NOMO-1 treated with DMSO at 0.1 percent for 48 hours (cell line): Measurements from ENCODE around the gene CHGA.

ENCODE experiments used
- DNase-seq: peaks from one replicate; lab custom pipeline; 2025; ENCODE audit not compliant: unreplicated experiment; lab: John Stamatoyannopoulos, UW

CHGA gene

DNA sequence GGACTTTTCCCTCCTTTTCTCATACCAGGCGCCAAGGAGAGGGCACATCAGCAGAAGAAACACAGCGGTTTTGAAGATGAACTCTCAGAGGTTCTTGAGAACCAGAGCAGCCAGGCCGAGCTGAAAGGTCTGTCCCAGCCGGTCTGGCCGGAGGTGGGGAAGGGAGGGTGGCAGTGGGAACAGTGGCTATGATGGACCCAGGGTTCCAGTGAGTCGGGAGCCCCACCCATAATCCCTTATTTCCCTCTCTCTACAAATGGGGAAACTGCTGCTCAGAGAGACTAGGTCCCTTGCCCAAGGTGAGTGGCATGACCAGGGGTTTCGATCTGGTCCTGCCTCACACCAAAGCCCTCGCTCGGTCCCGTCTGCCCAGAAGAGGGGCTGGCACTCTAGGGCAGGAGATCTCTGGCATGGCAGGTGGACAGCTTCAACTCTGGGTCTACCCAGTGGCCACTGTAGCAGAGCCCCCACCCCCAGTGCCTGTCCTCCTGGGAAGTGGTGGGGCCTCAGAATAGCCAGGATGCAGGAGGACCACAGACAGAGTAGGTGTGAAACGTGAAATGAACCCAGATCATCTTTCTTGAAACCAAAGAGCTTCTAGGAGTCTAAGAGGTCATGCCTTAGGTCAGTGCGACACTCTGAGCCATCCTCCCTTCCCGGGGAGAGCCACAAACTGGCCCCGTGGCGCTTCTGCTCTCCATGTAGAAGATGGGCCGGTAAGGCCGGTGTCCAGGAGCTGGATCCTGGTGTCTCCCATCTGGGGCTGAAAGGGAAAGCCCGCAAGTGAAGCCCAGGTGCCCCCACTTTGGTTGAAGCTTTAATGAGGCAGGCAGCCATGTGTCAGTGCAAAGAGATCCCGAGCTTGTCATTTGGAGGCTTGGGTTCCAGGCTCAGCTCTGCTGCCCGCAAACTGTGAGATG, 7.0 kb downstream of the CHGA start:
- DNase-seq: no peak

DNA sequence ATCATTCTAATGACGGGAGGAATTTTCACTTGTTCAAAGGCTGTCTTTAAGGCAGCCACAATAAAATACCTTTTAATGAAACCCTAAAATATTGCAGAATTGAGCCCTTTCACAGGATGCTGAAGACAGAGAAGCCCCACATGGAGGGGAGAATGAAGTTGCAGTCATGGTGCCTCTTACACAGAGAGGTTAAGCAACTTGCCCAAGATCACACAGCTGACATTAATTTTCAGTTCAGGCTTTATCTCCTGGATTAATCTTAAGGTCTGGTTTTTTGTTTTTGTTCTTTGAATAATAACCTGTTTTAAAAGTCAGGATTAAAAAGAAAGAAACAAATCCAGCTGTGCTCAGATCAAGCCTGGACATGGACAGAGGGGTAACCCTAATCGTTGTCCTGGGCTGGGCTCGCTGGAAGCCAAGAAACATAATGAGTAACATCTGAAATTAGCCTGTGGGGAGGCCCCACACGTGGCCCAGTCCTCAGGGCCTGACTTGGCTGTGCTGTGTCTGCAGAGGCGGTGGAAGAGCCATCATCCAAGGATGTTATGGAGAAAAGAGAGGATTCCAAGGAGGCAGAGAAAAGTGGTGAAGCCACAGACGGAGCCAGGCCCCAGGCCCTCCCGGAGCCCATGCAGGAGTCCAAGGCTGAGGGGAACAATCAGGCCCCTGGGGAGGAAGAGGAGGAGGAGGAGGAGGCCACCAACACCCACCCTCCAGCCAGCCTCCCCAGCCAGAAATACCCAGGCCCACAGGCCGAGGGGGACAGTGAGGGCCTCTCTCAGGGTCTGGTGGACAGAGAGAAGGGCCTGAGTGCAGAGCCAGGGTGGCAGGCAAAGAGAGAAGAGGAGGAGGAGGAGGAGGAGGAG, 8.0 kb downstream of the CHGA start:
- DNase-seq: no peak

DNA sequence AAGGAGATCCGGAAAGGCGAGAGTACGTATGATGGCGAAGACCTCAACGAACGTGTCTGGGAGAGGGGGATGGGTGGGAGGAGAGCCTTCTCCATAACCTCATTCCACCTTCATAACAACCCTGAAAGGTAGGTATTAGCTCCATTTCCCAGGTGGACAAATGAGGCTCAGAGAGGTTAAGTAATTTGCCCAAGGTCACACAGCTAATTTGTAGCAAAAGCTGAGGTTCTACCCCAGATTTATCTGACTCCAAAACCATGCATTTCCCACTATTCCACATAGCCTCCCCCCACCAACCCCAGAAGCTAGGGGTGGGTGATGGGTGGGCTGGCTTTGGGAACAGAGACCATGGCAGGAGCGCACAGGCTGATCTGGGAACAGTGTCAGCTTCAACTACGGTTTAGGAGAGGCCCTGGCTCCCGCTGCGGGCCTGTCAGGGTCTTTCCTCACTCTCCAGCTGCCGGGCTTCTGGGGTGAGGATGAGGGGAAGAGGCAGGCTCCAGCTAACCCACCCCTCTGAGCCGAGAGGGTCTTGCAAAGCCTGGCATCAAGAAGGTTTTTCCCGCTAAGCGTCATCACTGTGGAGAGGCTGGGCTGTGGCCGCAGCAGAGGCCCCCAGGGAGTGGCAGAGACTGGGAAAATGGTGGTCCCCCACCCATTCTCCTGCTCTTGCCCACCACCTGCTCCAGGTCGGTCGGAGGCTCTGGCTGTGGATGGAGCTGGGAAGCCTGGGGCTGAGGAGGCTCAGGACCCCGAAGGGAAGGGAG, 8.9 kb downstream of the CHGA start:
- no peak for DNase-seq

DNA sequence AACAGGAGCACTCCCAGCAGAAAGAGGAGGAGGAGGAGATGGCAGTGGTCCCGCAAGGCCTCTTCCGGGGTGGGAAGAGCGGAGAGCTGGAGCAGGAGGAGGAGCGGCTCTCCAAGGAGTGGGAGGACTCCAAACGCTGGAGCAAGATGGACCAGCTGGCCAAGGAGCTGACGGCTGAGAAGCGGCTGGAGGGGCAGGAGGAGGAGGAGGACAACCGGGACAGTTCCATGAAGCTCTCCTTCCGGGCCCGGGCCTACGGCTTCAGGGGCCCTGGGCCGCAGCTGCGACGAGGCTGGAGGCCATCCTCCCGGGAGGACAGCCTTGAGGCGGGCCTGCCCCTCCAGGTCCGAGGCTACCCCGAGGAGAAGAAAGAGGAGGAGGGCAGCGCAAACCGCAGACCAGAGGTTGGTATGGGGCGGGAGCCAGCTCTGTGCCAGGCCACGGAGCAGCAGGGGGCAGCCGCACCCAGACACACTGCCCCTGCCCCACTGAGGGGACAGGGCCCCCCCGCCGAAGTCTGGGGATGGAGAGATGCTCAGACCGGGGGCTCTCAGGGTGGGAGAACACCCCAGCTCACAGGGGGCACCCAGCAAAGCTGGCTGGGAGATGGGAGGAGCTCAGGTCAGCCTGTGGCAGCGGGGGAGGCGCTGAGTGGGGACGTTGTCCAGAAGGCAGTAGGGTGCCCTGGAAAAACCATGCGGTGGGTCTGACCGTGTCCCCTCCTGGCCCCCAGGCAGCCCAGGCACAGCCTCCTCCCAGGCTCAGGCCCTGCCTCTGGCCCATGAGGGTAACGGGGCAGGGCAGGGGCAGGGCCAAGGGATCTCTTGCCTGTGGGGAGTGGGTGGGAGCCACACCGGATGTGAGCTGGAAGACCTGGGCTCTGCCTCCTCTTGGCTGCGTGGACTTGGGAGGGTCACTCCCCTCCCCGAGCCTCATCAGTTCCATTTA, 9.8 kb downstream of the CHGA start:
- DNase-seq: no peak

DNA sequence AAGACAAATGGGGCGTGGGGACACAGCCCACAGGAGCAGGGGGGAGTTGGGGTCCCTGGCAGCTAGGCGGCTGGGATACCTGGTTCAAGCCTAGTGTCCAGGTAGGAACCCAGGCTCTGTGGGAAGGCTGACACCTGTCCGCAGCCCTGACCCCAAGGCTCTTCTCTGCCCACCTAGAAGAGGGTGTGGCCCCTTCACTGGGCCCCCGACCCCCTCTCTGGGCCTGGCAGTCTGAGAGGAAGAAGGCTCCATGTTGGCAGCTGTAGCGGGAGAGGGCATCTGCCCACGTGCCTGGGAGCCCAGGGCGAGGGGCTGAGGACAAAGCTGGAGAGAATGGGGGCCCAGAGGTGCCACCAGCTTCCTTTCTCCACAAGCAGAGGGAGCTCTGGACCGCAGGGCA, 10.5 kb downstream of the CHGA start:
- DNase-seq: no peak

DNA sequence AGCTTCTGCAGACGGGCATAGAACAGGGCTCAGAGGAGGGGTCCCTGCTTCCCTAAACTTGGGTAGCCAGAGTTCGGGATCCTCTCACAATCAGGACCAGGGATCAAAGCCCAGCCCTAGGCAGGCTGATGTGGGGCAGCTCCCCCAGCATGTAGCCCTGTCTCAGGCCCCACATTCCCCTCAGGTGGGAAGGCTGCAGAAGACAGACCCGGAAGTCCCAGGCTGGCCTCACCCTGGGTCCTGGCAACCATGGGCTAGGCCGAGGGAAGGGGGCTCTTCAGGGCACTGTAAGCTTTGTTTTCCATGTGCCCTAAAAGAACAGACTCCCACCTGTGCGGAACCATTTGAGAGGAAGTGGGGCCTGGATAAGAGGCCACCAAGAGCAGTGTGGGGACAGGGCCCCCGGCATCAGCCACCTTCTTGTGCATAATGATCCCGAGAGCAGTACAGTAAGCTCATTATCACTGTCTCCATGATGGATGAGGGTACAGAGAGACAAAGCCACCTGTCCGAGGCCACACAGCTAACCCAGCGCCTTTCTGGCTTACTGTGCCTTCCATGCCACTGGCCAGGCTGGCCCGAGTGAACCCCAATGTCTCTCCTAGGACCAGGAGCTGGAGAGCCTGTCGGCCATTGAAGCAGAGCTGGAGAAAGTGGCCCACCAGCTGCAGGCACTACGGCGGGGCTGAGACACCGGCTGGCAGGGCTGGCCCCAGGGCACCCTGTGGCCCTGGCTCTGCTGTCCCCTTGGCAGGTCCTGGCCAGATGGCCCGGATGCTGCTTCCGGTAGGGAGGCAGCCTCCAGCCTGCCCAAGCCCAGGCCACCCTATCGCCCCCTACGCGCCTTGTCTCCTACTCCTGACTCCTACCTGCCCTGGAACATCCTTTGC, 11.5 kb downstream of the CHGA start:
- DNase-seq: no peak

DNA sequence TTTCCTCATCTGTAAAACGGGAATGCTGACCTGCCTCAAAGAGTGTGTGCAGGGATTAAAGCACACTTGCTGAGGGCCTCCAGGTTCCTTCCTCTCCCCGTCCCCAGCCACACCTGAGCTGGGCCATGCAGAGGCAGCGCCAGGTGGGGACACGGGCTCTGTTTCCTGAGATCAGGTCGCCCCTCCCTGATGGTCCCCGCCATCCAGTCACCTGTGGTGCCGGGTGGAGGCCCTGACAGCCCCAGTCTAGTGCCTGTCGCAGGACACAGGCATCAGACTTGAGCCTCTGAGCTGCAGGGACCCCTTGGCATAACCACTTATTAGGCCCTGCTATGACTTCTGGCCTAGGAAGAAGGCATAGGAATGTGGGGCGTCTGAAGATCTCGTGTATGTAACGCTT, 12.5 kb downstream of the CHGA start:
- DNase-seq: no peak

DNA sequence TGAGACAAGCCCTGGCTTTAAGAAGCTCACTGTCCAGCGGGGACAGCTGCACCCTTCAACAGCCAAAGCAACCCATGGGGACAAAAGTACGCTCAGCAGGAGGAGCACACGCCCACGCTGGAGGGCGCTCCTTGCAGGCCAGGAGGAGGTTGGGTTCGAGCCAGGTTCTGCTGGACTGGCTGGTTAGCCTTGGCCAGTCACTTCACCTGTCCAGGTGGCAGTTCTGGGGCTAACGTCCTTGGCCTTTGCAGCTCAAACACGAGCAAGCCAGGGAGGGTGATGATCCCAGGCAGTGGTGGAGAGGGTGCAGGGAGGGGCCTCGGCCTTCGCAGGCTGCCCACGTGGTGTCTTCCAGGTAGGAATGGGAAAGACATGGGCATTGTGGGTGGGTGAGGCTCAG, 13.1 kb downstream of the CHGA start:
- DNase-seq: no peak

DNA sequence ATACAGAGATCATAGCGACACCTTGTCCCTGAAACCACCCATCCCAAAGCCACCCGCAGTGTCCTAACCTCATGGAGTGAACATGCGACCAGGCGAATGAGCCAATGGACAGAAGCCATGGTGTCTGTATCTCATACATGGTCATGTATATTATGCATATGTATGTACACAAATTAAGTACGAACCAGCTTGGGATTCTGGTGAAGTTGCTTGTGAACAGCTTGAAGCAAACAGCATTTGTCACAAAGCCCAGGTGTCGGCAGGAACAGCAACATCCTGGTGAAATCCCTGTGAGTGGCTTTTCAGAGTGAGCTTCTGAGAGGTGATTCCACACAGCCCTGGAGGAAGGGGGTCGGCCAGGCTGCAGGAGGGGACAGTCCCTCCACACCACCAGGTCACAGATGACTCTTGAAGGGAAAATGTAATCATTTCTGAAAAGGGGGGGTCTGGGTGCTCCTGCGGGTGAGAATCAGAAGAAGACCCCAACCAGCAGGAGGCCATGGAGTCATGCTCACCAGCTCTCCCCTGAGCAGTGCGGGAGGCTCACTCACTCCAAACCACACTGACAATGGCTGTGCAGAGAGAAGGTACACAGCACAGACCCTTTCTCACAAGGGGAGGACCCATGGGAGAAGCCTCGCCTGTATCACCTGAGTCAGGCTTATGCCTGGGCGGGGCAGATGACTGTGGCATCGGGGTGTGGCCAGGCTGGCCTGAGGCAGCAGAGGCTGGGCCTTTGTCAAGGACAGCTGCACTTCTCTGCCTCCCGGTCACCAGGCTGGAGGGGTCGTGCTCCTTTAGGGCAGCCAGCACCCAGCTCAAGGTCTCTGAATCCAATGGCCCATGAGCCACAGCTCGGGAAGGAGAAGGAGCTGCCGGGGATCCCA, 14.3 kb downstream of the CHGA start:
- DNase-seq: no peak

DNA sequence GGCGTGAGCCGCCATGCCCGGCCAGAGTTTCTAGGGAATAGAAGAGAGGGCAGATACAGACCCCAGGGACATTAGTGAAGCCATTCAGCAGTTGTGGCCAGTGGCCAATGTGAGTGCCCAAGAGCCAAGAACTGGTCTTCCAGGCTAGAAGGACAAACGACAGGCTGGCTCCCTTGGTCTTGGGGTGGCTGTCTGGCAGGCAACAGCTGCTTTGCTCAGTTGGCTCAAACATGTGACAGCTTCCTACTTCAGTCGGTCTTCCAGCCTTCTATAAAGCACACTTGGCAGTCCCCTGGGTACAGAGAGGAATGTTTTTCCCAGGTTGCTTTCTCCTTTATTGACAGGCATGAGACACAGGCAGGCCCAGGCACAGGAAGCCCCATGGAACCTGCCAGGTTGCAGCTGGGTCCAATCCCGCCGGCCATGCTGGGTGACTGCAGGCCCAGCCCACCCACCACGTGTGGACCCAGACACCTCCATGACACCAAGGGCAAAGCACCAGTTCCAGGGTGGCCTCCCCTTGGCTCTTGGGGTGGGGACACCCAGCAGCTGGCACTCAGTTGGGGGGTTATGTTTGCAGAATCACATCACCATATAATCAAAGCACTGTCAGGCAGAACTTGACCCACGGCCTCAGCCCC, 15.4 kb downstream of the CHGA start:
- no peak for DNase-seq

DNA sequence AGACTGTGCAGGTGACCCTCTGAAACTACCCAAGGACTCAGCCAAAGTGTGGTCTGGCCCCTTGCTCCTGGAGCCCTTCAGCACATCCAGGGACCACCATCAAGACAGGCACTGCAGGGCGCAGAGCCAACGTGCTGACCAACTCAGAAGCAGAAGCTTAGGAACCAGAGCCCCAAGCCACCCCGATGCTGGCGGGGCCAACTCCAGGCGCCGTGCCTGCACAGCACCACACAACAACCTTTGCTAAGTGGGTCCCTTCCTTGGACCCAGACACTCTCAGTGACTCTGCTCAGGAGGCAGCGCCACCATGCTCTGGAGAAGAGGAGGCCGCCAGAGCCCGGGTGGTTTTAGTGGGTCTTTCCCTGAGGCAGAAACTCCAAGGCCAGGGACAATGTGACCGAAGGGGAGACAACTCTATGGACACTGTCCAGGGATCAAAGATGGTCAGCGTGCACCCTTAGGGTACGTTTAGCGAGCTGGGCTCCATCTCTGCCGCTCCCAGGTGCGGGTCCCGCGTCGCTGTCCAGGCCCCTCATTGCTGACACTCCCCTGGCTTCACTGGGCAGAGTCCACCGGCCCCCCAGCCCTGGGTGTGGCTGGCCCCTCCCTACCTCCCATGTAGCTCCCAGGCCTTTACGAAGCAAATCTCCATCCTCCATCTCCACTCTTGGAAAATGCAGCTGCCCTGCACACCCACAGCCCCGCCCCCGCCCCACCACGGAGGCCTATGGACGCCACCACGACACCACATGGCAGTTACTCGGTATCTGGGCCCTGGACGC, 16.1 kb downstream of the CHGA start:
- no peak for DNase-seq

DNA sequence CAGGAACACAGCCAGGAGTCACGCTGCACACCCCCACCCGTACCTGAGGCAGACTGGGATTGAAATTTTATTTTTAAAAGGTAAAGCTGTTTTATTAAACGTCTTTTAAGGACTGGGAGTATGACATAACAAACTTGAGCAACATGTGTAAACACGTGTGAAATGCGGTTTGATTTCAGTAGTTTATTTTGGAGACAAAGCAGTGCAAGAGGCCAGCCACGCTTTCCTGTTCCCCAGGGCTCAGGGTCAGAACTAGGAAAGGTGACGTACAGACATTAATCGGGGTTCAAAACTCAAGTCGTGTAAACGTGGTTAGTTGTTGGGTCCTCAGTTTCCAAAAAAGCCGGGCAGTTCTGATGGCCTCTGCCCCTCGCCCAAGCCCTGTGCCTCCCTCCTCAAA, 16.7 kb downstream of the CHGA start:
- no peak for DNase-seq

DNA sequence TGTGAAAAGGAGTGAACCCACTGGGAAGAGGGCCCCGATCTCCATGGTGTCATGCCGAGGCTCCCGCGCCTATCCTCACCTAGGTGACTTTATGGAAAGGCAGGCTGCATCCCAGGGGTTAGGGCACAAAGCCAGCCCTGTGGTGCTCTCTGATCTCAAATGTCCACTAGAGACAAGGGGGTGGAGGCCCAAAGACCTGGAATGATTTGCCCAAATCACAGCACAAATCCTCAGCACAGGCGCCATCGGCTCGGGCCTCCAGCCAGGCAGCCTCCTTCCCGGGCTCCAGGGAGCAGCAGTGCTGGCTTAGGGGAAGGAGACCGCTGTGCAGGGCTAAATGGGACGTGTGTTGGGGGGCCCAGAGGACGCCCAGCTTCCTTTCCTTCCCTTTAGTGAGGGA, 17.6 kb downstream of the CHGA start:
- no peak for DNase-seq

DNA sequence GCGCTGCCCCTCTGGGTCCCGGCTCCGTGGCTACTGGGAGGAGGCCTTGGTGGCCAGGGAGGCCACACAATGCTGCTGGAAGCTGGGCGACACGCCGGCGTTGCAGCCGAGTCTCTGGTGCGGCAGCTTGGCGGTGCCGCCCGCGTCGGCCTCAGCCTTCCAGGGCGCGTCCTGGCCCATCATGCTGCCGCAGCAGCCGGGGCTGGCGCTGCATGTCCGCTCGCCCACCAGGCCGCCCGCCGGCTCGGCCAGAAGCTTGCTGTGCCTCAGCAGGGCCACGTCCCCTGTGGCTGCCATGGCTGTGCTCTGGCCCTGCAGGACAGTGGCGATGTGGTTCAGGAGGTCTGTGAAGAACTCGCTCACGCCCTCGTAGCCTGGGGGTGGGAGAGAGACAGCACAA, 18.6 kb downstream of the CHGA start:
- no peak for DNase-seq

DNA sequence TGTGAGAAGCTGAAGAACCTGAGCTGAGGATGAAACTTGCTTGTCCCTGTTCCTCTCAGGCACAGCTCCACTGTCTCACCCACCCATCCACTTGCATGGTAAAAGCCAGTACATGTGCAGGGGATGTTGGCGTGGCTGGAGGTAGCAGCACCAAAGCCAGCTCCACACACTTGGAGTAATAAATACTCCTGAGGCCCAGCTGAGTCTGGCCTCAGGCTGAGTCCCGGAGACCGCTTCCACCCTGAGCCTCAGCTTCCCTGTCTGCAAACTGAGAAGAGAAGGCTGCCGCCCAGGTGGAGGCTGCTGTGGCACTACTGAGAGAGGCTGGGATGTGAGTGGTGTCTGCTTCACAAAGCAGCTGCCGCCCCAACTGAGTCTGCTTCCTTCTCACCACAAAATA, 19.2 kb downstream of the CHGA start:
- no peak for DNase-seq

DNA sequence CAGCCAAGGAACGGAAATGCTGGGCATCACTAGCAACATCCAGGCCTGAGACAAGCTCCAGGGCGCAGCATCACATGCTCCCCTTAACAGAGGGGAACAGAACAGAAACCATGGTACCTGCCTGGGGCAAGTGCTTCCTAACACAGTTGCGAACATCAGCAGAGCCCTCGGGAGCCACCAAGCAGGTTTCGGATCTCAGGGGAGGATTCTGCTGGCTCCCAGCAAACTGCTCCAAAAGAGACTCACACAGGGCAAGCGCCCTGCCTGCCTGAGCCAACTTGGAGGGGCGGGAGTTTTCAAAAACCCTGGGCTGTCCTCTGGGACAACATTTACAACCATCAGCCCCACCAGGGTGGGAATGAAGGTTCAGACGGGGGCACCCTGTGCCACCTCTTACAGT, 19.6 kb downstream of the CHGA start:
- no peak for DNase-seq
